Measurements from ENCODE around the gene ERGIC3. TPM values are rescaled to one million over a fixed set of nuclear protein-coding genes. Genes with fewer than 3 reads are reported as not detected.

The ERGIC3 gene
- total and polyA plus RNA-seq, 2 of the 13 experiments (the other 11 are each of a cell fraction or from before 2014, with no cell fraction given), result 407 to 670 TPM

DNA sequence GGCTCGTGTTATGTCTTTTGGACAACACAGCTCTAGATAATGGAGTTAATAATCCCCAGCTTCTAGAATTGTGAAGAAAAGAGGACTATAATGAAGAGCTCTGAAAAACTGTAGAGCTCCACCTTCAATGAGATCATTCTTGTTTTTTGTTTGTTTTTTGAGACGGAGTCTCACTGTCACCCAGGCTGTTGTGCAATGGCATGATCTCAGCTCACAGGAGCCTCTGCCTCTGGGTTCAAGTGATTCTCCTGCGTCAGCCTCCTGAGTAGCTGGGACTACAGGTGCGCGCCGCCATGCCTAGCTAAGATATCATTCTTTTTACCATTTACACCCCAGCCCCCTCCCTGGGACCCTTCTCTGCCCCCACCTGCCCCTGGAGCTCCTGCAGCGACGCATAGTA, 36.6 kb downstream of the ERGIC3 start (continued):
- TF ChIP-seq, protein P1, sequence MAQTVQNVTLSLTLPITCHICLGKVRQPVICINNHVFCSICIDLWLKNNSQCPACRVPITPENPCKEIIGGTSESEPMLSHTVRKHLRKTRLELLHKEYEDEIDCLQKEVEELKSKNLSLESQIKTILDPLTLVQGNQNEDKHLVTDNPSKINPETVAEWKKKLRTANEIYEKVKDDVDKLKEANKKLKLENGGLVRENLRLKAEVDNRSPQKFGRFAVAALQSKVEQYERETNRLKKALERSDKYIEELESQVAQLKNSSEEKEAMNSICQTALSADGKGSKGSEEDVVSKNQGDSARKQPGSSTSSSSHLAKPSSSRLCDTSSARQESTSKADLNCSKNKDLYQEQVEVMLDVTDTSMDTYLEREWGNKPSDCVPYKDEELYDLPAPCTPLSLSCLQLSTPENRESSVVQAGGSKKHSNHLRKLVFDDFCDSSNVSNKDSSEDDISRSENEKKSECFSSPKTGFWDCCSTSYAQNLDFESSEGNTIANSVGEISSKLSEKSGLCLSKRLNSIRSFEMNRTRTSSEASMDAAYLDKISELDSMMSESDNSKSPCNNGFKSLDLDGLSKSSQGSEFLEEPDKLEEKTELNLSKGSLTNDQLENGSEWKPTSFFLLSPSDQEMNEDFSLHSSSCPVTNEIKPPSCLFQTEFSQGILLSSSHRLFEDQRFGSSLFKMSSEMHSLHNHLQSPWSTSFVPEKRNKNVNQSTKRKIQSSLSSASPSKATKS (CRISPR knock-in tag; IDR thresholded peaks at IDR 0.05), result no peak
- no peak for TF ChIP-seq SP2 (CRISPR knock-in tag; IDR thresholded peaks at IDR 0.05)
- no peak for TF ChIP-seq RBFOX2 (IDR thresholded peaks at IDR 0.05; ENCODE audit: low read depth, low read length)
- peak; percentile 93 for TF ChIP-seq ZMYM3 (CRISPR knock-in tag; IDR thresholded peaks at IDR 0.05)
- no peak for TF ChIP-seq ZNF260 (CRISPR knock-in tag; IDR thresholded peaks at IDR 0.05; ENCODE audit: borderline replicate concordance, low read depth)
- TF ChIP-seq MLLT10 (CRISPR knock-in tag; IDR thresholded peaks at IDR 0.05), result no peak
- no peak for TF ChIP-seq ZBTB1 (CRISPR knock-in tag; IDR thresholded peaks at IDR 0.05; ENCODE audit: borderline replicate concordance)
- TF ChIP-seq ZNF496 (CRISPR knock-in tag; IDR thresholded peaks at IDR 0.05; ENCODE audit: insufficient replicate concordance), result no peak
- no peak for TF ChIP-seq SP1 (IDR thresholded peaks at IDR 0.05)
- TF ChIP-seq SP1 (CRISPR knock-in tag; IDR thresholded peaks at IDR 0.05), result no peak
- TF ChIP-seq, protein P2, sequence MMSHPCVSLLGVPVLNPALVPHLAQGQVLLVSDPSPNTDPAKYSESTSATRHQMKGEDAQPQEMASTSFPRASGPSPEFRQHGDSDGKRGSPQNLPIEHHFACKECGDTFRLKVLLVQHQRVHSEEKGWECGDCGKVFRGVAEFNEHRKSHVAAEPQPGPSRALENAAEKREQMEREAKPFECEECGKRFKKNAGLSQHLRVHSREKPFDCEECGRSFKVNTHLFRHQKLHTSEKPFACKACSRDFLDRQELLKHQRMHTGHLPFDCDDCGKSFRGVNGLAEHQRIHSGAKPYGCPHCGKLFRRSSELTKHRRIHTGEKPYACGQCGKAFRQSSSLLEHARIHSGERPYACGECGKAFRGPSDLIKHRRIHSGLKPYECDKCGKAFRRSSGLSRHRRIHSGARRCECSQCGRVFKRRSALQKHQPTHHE (CRISPR knock-in tag; IDR thresholded peaks at IDR 0.05; ENCODE audit: borderline replicate concordance), result no peak
- no peak for TF ChIP-seq ZFP41 (CRISPR knock-in tag; IDR thresholded peaks at IDR 0.05; ENCODE audit: borderline replicate concordance)
- TF ChIP-seq, protein P3, sequence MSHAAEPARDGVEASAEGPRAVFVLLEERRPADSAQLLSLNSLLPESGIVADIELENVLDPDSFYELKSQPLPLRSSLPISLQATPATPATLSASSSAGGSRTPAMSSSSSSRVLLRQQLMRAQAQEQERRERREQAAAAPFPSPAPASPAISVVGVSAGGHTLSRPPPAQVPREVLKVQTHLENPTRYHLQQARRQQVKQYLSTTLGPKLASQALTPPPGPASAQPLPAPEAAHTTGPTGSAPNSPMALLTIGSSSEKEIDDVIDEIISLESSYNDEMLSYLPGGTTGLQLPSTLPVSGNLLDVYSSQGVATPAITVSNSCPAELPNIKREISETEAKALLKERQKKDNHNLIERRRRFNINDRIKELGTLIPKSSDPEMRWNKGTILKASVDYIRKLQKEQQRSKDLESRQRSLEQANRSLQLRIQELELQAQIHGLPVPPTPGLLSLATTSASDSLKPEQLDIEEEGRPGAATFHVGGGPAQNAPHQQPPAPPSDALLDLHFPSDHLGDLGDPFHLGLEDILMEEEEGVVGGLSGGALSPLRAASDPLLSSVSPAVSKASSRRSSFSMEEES (CRISPR knock-in tag; IDR thresholded peaks at IDR 0.05), result no peak
- TF ChIP-seq MZF1 (CRISPR knock-in tag; IDR thresholded peaks at IDR 0.05; ENCODE audit: borderline replicate concordance), result no peak
- TF ChIP-seq CAMTA2 (CRISPR knock-in tag; IDR thresholded peaks at IDR 0.05; ENCODE audit: borderline replicate concordance), result no peak
- peak; percentile 93 for TF ChIP-seq ZNF441 (CRISPR knock-in tag; IDR thresholded peaks at IDR 0.05; ENCODE audit: borderline replicate concordance)
- peak; percentile 24; the same call in 1 of the 2 replicates for TF ChIP-seq CHD4 (IDR thresholded peaks at IDR 0.05; ENCODE audit: borderline replicate concordance, low read length)
- no peak for TF ChIP-seq ZBTB7B (CRISPR knock-in tag; IDR thresholded peaks at IDR 0.05)
- no peak for TF ChIP-seq ZNF672 (CRISPR knock-in tag; IDR thresholded peaks at IDR 0.05)
- TF ChIP-seq, protein P4, sequence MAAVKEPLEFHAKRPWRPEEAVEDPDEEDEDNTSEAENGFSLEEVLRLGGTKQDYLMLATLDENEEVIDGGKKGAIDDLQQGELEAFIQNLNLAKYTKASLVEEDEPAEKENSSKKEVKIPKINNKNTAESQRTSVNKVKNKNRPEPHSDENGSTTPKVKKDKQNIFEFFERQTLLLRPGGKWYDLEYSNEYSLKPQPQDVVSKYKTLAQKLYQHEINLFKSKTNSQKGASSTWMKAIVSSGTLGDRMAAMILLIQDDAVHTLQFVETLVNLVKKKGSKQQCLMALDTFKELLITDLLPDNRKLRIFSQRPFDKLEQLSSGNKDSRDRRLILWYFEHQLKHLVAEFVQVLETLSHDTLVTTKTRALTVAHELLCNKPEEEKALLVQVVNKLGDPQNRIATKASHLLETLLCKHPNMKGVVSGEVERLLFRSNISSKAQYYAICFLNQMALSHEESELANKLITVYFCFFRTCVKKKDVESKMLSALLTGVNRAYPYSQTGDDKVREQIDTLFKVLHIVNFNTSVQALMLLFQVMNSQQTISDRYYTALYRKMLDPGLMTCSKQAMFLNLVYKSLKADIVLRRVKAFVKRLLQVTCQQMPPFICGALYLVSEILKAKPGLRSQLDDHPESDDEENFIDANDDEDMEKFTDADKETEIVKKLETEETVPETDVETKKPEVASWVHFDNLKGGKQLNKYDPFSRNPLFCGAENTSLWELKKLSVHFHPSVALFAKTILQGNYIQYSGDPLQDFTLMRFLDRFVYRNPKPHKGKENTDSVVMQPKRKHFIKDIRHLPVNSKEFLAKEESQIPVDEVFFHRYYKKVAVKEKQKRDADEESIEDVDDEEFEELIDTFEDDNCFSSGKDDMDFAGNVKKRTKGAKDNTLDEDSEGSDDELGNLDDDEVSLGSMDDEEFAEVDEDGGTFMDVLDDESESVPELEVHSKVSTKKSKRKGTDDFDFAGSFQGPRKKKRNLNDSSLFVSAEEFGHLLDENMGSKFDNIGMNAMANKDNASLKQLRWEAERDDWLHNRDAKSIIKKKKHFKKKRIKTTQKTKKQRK (IDR thresholded peaks at IDR 0.05; ENCODE audit: low read length), result no peak
- TF ChIP-seq HNF4G (IDR thresholded peaks at IDR 0.05; ENCODE audit: borderline replicate concordance, low read depth, low read length), result no peak
- TF ChIP-seq HNF4G (CRISPR knock-in tag; IDR thresholded peaks at IDR 0.05; ENCODE audit: borderline replicate concordance, low read depth), result no peak
- TF ChIP-seq ZFAT (CRISPR knock-in tag; conservative IDR thresholded peaks at IDR 0.05), result no peak
- TF ChIP-seq ZNF3 (CRISPR knock-in tag; IDR thresholded peaks at IDR 0.05), result no peak
